ENCODE data around the gene CHST8. TPM values are rescaled to one million over a fixed set of nuclear protein-coding genes. Genes with fewer than 3 reads are reported as not detected.

CHST8 gene
- total and polyA plus RNA-seq, 12 donors: 0.13 to 0.50 (median 0.22) TPM; not detected in 3

GRCh38 chr19:33590224-33590623 lies 31.5 kb upstream of the CHST8 start:
- no peak overlapping the region for H3K4me3 ChIP-seq
- peaks cover 0 to 3% (median 0%) of the 10 kb centered on the region in 7 donors for H3K27me3 ChIP-seq
- no peaks in the 10 kb centered on the region for H3K4me1 ChIP-seq
- WGBS, 2 donors: 51 to 56% methylated on average over 1 of the region's 1 CpG
- peaks cover 0 to 53% (median 11%) of the 10 kb centered on the region in 11 donors for H3K9me3 ChIP-seq
- ATAC-seq (no peak), DNase-seq (no peak)
- TF ChIP-seq CTCF (IDR thresholded peaks at IDR 0.05): no peak
- intact Hi-C loops (cut with DNase I): no loop called here
- no peak overlapping the region for H3K27ac ChIP-seq
- H3K36me3 ChIP-seq: no peaks in the 10 kb centered on the region

GRCh38 chr19:33595783-33596182 lies 26.0 kb upstream of the CHST8 start:
- Histone ChIP-seq H3K9me3 (peaks cover 0 to 22% (median 3%) of the 10 kb centered on the region in 11 donors), H3K4me3 (no peak overlapping the region), H3K27me3 (peaks cover 0 to 7% (median 0%) of the 10 kb centered on the region in 7 donors), H3K36me3 (no peaks in the 10 kb centered on the region), H3K4me1 (no peaks in the 10 kb centered on the region), H3K27ac (no peak overlapping the region)
- TF ChIP-seq CTCF (IDR thresholded peaks at IDR 0.05): no peak
- 25 to 35% methylated on average over 1 of the region's 1 CpG for WGBS, 2 donors
- intact Hi-C loops (cut with DNase I): no loop called here
- ATAC-seq (no peak), DNase-seq (no peak)

GRCh38 chr19:33601583-33601982 lies 20.2 kb upstream of the CHST8 start:
- H3K27ac ChIP-seq: no peak overlapping the region
- H3K36me3 ChIP-seq: no peaks in the 10 kb centered on the region
- no peak for DNase-seq
- ATAC-seq: no peak
- peaks cover 0 to 39% (median 16%) of the 10 kb centered on the region in 11 donors for H3K9me3 ChIP-seq
- 89 to 95% methylated on average over 2 of the region's 2 CpGs for WGBS, 2 donors
- H3K4me3 ChIP-seq: no peak overlapping the region
- TF ChIP-seq CTCF (IDR thresholded peaks at IDR 0.05): no peak
- no peaks in the 10 kb centered on the region for H3K4me1 ChIP-seq
- peaks cover 0 to 7% (median 0%) of the 10 kb centered on the region in 7 donors for H3K27me3 ChIP-seq
- intact Hi-C loops (cut with DNase I): no loop called here

- TF ChIP-seq CTCF (IDR thresholded peaks at IDR 0.05): no peak
- 83 to 85% methylated on average over 16 of the region's 16 CpGs for WGBS, 2 donors
- no peak overlapping the region for H3K4me3 ChIP-seq
- intact Hi-C loops (cut with DNase I): no loop called here
- H3K4me1 ChIP-seq: no peaks in the 10 kb centered on the region
- ATAC-seq: no peak
- peaks cover 0 to 8% (median 0%) of the 10 kb centered on the region in 7 donors for H3K27me3 ChIP-seq
- DNase-seq: no peak
- no peak overlapping the region for H3K27ac ChIP-seq
- H3K36me3 ChIP-seq: no peaks in the 10 kb centered on the region
- H3K9me3 ChIP-seq: peaks cover 0 to 39% (median 16%) of the 10 kb centered on the region in 11 donors
These were observed 19.1 kb upstream of the CHST8 start for GRCh38 chr19:33602576-33603204.

Data from heart right ventricle (tissue), 16 donors.